C4-2B (cell line): ENCODE results near the gene GTF2A1.

Experiments
- CTCF ChIP-seq: fragments of 450-650 bp; conservative IDR thresholded peaks from 2 replicates; pipeline ENCODE4 v1.5.1; 2017; ENCODE audit warnings: mild to moderate bottlenecking
- ZFX ChIP-seq: fragments of 450-650 bp; IDR thresholded peaks from 2 replicates; pipeline ENCODE4 v1.6.1; 2017

- TF ChIP-seq CTCF (no peak), ZFX (no peak)
Measured at GRCh38 chr14:81137316-81137715, 83.4 kb downstream of the GTF2A1 start.
